Hematopoietic multipotent progenitor cell (in vitro differentiated cells): ENCODE measurements around the gene LZTFL1. TPM values are rescaled to one million over a fixed set of nuclear protein-coding genes. Genes with fewer than 3 reads are reported as not detected.
A peak's percentile ranks its signal among the peaks of the same experiment; 100 is the strongest.
"Not testable (repeated sequence)": the region's sequence is repeated elsewhere in the genome, so short reads cannot be mapped to it uniquely, and the experiment has no call there.

Experiments
- DNase-seq, 3 donors: peaks; one replicate each; pipeline ENCODE4 v3.0.0-alpha.2; 2011 to 2015; ENCODE audit warnings: low read depth in 2 of 3, low spot score in 2 of 3
- total RNA-seq: library from RNA; depleted of rRNA; stranded (reverse); fragments of >200 nt; gene quantifications from one replicate; pipeline ENCODE4 v1.2.3, GENCODE V29; 2012

LZTFL1 gene
- total RNA-seq, 1 donor, result 10.0 TPM

- peak in 1 of 3 donors; percentile 22 for DNase-seq
Measured at GRCh38 chr3:45865563-45865962, 23.6 kb upstream of the LZTFL1 start.

- no peak for DNase-seq
Measured at GRCh38 chr3:45864760-45865519, 23.0 kb upstream of the LZTFL1 start.

- DNase-seq, result no peak
Measured at GRCh38 chr3:45861043-45861719, 19.3 kb upstream of the LZTFL1 start.

- DNase-seq, result no peak
Measured at GRCh38 chr3:45860481-45860880, 18.6 kb upstream of the LZTFL1 start.

GRCh38 chr3:45858809-45859543 lies 17.1 kb upstream of the LZTFL1 start:
- peak in 2 of 3 donors; percentile 30 to 37 for DNase-seq

- not testable (repeated sequence) for DNase-seq
Measured at GRCh38 chr3:45857024-45857423, 15.1 kb upstream of the LZTFL1 start.

GRCh38 chr3:45856323-45856722 lies 14.4 kb upstream of the LZTFL1 start:
- DNase-seq, result not testable (repeated sequence)

GRCh38 chr3:45852828-45853227 lies 10.9 kb upstream of the LZTFL1 start:
- DNase-seq, result peak in 1 of 3 donors; percentile 5

GRCh38 chr3:45848392-45848791 lies 6.5 kb upstream of the LZTFL1 start:
- DNase-seq, result no peak

- DNase-seq, result no peak
Measured at GRCh38 chr3:45844616-45845015, 2.7 kb upstream of the LZTFL1 start.

- no peak for DNase-seq
Measured at GRCh38 chr3:45842851-45843625, 1.1 kb upstream of the LZTFL1 start.

GRCh38 chr3:45841420-45841756 lies 531 bp downstream of the LZTFL1 start:
- DNase-seq, result peak in 1 of 3 donors; percentile 60

GRCh38 chr3:45838466-45838865 lies 3.5 kb downstream of the LZTFL1 start:
- no peak for DNase-seq

GRCh38 chr3:45832699-45833098 lies 9.2 kb downstream of the LZTFL1 start:
- DNase-seq, result peak in 2 of 3 donors; percentile 5 to 16

- no peak for DNase-seq
Measured at GRCh38 chr3:45830121-45830520, 11.8 kb downstream of the LZTFL1 start.

GRCh38 chr3:45826908-45827307 lies 15.0 kb downstream of the LZTFL1 start:
- no peak for DNase-seq

- DNase-seq, result no peak
Measured at GRCh38 chr3:45826321-45826720, 15.6 kb downstream of the LZTFL1 start.

GRCh38 chr3:45821127-45821526 lies 20.8 kb downstream of the LZTFL1 start:
- no peak for DNase-seq

GRCh38 chr3:45819543-45819942 lies 22.4 kb downstream of the LZTFL1 start:
- DNase-seq, result no peak

GRCh38 chr3:45817831-45818522 lies 23.9 kb downstream of the LZTFL1 start:
- no peak for DNase-seq
